WTC11 (cell line): ENCODE measurements around the gene ARL5A. TPM values are rescaled to one million over a fixed set of nuclear protein-coding genes. Genes with fewer than 3 reads are reported as not detected.

Experiments used
- ATAC-seq: fragments of 200-7000 bp; cut with Tn5 transposase; 2 replicates; pipeline ENCODE4 v1.10.0; 2021; ENCODE audit warnings: mild to moderate bottlenecking, moderate library complexity
- CTCF ChIA-PET: fragments of 300-600 bp; sonication (Branson Sonifier 250); formaldehyde crosslinking; loops from one replicate; lab custom pipeline; 2021; ENCODE audit warnings: antibody characterized with exemption; lab: Charles Lee
- POLR2A ChIA-PET: fragments of 350-600 bp; sonication (Branson Sonifier 250); formaldehyde crosslinking; loops from one replicate; lab custom pipeline; 2021; ENCODE audit warnings: antibody characterized with exemption; lab: Charles Lee
- DNase-seq: peaks from one replicate; pipeline ENCODE4 v3.0.0; 2021; ENCODE audit warnings: low spot score
- H3K27ac Mint-ChIP-seq: 2 replicates; pipeline ENCODE4 v1.8.0; 2021; ENCODE audit warnings: mixed read lengths
- H3K27me3 Mint-ChIP-seq: 2 replicates; pipeline ENCODE4 v1.8.0; 2021; ENCODE audit warnings: low read depth, mild to moderate bottlenecking, moderate library complexity, mixed read lengths
- H3K36me3 Mint-ChIP-seq: 2 replicates; pipeline ENCODE4 v1.8.0; 2021; ENCODE audit warnings: mixed read lengths
- H3K4me1 Mint-ChIP-seq: 2 replicates; pipeline ENCODE4 v1.8.0; 2022; ENCODE audit warnings: mixed read lengths
- H3K4me3 Mint-ChIP-seq: 2 replicates; pipeline ENCODE4 v1.8.0; 2021; ENCODE audit warnings: mild to moderate bottlenecking, moderate library complexity, mixed read lengths
- H3K9me3 Mint-ChIP-seq: 2 replicates; pipeline ENCODE4 v1.8.0; 2021; ENCODE audit warnings: mixed read lengths
- CBFB ChIP-seq: sonication (generic); formaldehyde crosslinking; IDR thresholded peaks from 2 replicates; pipeline ENCODE4 v1.8.1; 2022; ENCODE audit warnings: mild to moderate bottlenecking, low read depth, missing genetic modification reagents
- CREB1 ChIP-seq: sonication (generic); formaldehyde crosslinking; IDR thresholded peaks from 2 replicates; pipeline ENCODE4 v1.8.0; 2023; ENCODE audit warnings: mild to moderate bottlenecking, missing genetic modification reagents
- E2F5 ChIP-seq: sonication (generic); formaldehyde crosslinking; IDR thresholded peaks from 2 replicates; pipeline ENCODE4 v1.8.1; 2022; ENCODE audit warnings: mild to moderate bottlenecking, moderate library complexity, missing genetic modification reagents
- EMX1 ChIP-seq: fragments of 250-450 bp; sonication (Bioruptor Pico); IDR thresholded peaks from 2 replicates; pipeline ENCODE4 v1.8.0; 2021; ENCODE audit warnings: mild to moderate bottlenecking
- FOXJ3 ChIP-seq: sonication (generic); formaldehyde crosslinking; IDR thresholded peaks from 2 replicates; pipeline ENCODE4 v1.9.0; 2021; ENCODE audit warnings: missing genetic modification reagents, mild to moderate bottlenecking, borderline replicate concordance
- IRF2 ChIP-seq: sonication (generic); formaldehyde crosslinking; IDR thresholded peaks from 2 replicates; pipeline ENCODE4 v1.8.0; 2022; ENCODE audit warnings: low read depth, missing genetic modification reagents, borderline replicate concordance
- JAZF1 ChIP-seq: fragments of 250-450 bp; sonication (Bioruptor Pico); IDR thresholded peaks from 2 replicates; pipeline ENCODE4 v1.9.0; 2021; ENCODE audit warnings: moderate library complexity, mild to moderate bottlenecking, inconsistent platforms
- KAT7 ChIP-seq: sonication (generic); formaldehyde crosslinking; IDR thresholded peaks from 2 replicates; pipeline ENCODE4 v1.8.1; 2023; ENCODE audit warnings: missing genetic modification reagents, mild to moderate bottlenecking, borderline replicate concordance
- NR1H2 ChIP-seq: sonication (generic); formaldehyde crosslinking; IDR thresholded peaks from 2 replicates; pipeline ENCODE4 v1.9.0; 2021; ENCODE audit warnings: mild to moderate bottlenecking, moderate library complexity, missing genetic modification reagents
- NR2C2 ChIP-seq: sonication (generic); formaldehyde crosslinking; IDR thresholded peaks from 2 replicates; pipeline ENCODE4 v1.8.0; 2022; ENCODE audit warnings: mild to moderate bottlenecking, missing genetic modification reagents
- OVOL2 ChIP-seq: fragments of 250-450 bp; sonication (Bioruptor Pico); IDR thresholded peaks from 2 replicates; pipeline ENCODE4 v1.9.0; 2021; ENCODE audit warnings: mild to moderate bottlenecking, borderline replicate concordance
- SOX15 ChIP-seq: fragments of 250-450 bp; sonication (Bioruptor Pico); IDR thresholded peaks from 2 replicates; pipeline ENCODE4 v1.9.0; 2021; ENCODE audit warnings: mild to moderate bottlenecking
- TEAD4 ChIP-seq: sonication (generic); formaldehyde crosslinking; IDR thresholded peaks from 2 replicates; pipeline ENCODE4 v1.8.0; 2022; ENCODE audit warnings: mild to moderate bottlenecking, missing genetic modification reagents
- ZMAT4 ChIP-seq: fragments of 250-450 bp; sonication (Bioruptor Pico); IDR thresholded peaks from 2 replicates; pipeline ENCODE4 v1.9.0; 2021; ENCODE audit warnings: mild to moderate bottlenecking
- ZNF263 ChIP-seq: sonication (generic); formaldehyde crosslinking; IDR thresholded peaks from 2 replicates; pipeline ENCODE4 v1.8.1; 2022; ENCODE audit warnings: low read depth, mild to moderate bottlenecking, moderate library complexity, missing genetic modification reagents
- ZNF281 ChIP-seq: sonication (generic); formaldehyde crosslinking; IDR thresholded peaks from 2 replicates; pipeline ENCODE4 v1.8.0; 2023; ENCODE audit warnings: mild to moderate bottlenecking, missing genetic modification reagents
- ZNF425 ChIP-seq: fragments of 250-450 bp; sonication (Bioruptor Pico); conservative IDR thresholded peaks from 2 replicates; pipeline ENCODE4 v1.9.0; 2021; ENCODE audit warnings: mild to moderate bottlenecking
- total RNA-seq: library from RNA; stranded (reverse); gene quantifications from 3 replicates; pipeline ENCODE4 v1.2.3, GENCODE V29; 2021
- TF ChIP-seq, protein P1 (sequence below): fragments of 250-450 bp; sonication (Bioruptor Pico); IDR thresholded peaks from 2 replicates; pipeline ENCODE4 v1.9.0; 2021; ENCODE audit warnings: mild to moderate bottlenecking
- TF ChIP-seq, protein P2 (sequence below): sonication (generic); formaldehyde crosslinking; IDR thresholded peaks from 2 replicates; pipeline ENCODE4 v1.8.0; 2022; ENCODE audit warnings: mild to moderate bottlenecking, missing genetic modification reagents

ARL5A gene
- total RNA-seq, 1 experiment from 2014 or later = 82.7 TPM

GRCh38 chr2:151793123-151793522, 35.1 kb downstream of the ARL5A start:
- CTCF ChIA-PET = no interaction called here
- TF ChIP-seq NR2C2 (CRISPR knock-in tag) (no peak), ZMAT4 (CRISPR knock-in tag) (no peak), EMX1 (CRISPR knock-in tag) (no peak), NR1H2 (no peak), JAZF1 (no peak), ZNF425 (no peak), CREB1 (CRISPR knock-in tag) (no peak), OVOL2 (no peak), KAT7 (no peak), TEAD4 (CRISPR knock-in tag) (no peak), ZNF263 (no peak), ZNF281 (CRISPR knock-in tag) (no peak)
- TF ChIP-seq, protein P1, sequence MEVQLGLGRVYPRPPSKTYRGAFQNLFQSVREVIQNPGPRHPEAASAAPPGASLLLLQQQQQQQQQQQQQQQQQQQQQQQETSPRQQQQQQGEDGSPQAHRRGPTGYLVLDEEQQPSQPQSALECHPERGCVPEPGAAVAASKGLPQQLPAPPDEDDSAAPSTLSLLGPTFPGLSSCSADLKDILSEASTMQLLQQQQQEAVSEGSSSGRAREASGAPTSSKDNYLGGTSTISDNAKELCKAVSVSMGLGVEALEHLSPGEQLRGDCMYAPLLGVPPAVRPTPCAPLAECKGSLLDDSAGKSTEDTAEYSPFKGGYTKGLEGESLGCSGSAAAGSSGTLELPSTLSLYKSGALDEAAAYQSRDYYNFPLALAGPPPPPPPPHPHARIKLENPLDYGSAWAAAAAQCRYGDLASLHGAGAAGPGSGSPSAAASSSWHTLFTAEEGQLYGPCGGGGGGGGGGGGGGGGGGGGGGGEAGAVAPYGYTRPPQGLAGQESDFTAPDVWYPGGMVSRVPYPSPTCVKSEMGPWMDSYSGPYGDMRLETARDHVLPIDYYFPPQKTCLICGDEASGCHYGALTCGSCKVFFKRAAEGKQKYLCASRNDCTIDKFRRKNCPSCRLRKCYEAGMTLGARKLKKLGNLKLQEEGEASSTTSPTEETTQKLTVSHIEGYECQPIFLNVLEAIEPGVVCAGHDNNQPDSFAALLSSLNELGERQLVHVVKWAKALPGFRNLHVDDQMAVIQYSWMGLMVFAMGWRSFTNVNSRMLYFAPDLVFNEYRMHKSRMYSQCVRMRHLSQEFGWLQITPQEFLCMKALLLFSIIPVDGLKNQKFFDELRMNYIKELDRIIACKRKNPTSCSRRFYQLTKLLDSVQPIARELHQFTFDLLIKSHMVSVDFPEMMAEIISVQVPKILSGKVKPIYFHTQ (CRISPR knock-in tag) = no peak
- DNase-seq (no peak), ATAC-seq (no peak)
- Mint-ChIP-seq H3K4me3 (no peak overlapping the region), H3K27ac (no peak overlapping the region), H3K36me3 (peaks cover 26% of the 10 kb centered on the region), H3K4me1 (peaks cover 13% of the 10 kb centered on the region), H3K9me3 (peaks cover 7% of the 10 kb centered on the region), H3K27me3 (no peaks in the 10 kb centered on the region)
- POLR2A ChIA-PET = no interaction called here

DNA sequence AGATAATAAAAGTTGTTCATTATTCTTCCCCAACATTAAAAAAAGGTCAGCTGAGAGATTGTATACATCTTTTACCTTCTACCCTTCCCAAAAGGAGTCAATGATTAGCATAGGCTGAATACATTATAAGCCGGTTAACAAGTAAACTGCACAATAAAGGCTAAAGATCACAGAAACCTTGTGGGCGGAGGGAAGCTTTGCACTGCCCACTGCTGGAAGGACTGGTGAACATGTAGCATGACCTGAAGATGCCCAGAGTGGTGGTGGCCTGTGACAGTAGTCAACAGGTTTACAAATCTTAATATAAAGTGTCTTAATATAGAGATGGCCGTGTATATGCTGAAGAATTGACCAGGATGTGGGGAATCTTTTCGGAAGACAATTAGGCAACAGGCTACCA, 35.6 kb downstream of the ARL5A start:
- ATAC-seq (peak; percentile 50; the same call in 1 of the 2 replicates), DNase-seq (no peak)
- no peak overlapping the region for H3K27ac Mint-ChIP-seq
- no peak for TF ChIP-seq FOXJ3
- no peak for TF ChIP-seq IRF2
- TF ChIP-seq, protein P2, sequence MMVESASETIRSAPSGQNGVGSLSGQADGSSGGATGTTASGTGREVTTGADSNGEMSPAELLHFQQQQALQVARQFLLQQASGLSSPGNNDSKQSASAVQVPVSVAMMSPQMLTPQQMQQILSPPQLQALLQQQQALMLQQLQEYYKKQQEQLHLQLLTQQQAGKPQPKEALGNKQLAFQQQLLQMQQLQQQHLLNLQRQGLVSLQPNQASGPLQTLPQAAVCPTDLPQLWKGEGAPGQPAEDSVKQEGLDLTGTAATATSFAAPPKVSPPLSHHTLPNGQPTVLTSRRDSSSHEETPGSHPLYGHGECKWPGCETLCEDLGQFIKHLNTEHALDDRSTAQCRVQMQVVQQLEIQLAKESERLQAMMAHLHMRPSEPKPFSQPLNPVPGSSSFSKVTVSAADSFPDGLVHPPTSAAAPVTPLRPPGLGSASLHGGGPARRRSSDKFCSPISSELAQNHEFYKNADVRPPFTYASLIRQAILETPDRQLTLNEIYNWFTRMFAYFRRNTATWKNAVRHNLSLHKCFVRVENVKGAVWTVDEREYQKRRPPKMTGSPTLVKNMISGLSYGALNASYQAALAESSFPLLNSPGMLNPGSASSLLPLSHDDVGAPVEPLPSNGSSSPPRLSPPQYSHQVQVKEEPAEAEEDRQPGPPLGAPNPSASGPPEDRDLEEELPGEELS (CRISPR knock-in tag) = no peak
- no peak for TF ChIP-seq E2F5
- TF ChIP-seq ZMAT4 (CRISPR knock-in tag) = no peak
- no peak for TF ChIP-seq SOX15 (CRISPR knock-in tag)
- TF ChIP-seq CBFB (CRISPR knock-in tag) = no peak
- TF ChIP-seq OVOL2 = no peak
- CTCF ChIA-PET = no interaction called here
- peaks cover 26% of the 10 kb centered on the region for H3K36me3 Mint-ChIP-seq
- H3K27me3 Mint-ChIP-seq = no peaks in the 10 kb centered on the region
- peaks cover 8% of the 10 kb centered on the region for H3K4me1 Mint-ChIP-seq
- POLR2A ChIA-PET = no interaction called here
- H3K9me3 Mint-ChIP-seq = peaks cover 7% of the 10 kb centered on the region
- H3K4me3 Mint-ChIP-seq = no peak overlapping the region
